Measurements from ENCODE around the gene C15orf39. TPM values are rescaled to one million over a fixed set of nuclear protein-coding genes. Genes with fewer than 3 reads are reported as not detected.
"Not testable (repeated sequence)": the region's sequence is repeated elsewhere in the genome, so short reads cannot be mapped to it uniquely, and the experiment has no call there.

The C15orf39 gene
- total RNA-seq, 4 donors from 2014 or later = 13.8 to 20.1 (median 17.2) TPM

- Histone ChIP-seq H3K4me1 (no peaks in the 10 kb centered on the region), H3K9me3 (no peaks in the 10 kb centered on the region), H3K27ac (no peak overlapping the region), H3K4me3 (no peak overlapping the region), H3K27me3 (no peaks in the 10 kb centered on the region), H3K36me3 (no peaks in the 10 kb centered on the region)
- DNase-seq (ENCODE audit: low spot score in 2 of 2) = no peak
- TF ChIP-seq POLR2A (IDR thresholded peaks at IDR 0.05) = no peak
- no peak for TF ChIP-seq EP300 (IDR thresholded peaks at IDR 0.05)
- TF ChIP-seq CTCF (IDR thresholded peaks at IDR 0.05) = no peak
- 88 to 92% methylated on average over 5 of the region's 5 CpGs for WGBS, 2 donors
These were observed 40.4 kb upstream of the C15orf39 start for GRCh38 chr15:75161106-75161916.

- Histone ChIP-seq H3K27me3 (no peaks in the 10 kb centered on the region), H3K4me1 (no peaks in the 10 kb centered on the region), H3K9me3 (no peaks in the 10 kb centered on the region), H3K27ac (no peak overlapping the region), H3K4me3 (no peak overlapping the region), H3K36me3 (no peaks in the 10 kb centered on the region)
- DNase-seq (ENCODE audit: low spot score in 2 of 2) = no peak
- 73 to 77% methylated on average over 4 of the region's 4 CpGs for WGBS, 2 donors
- TF ChIP-seq CTCF (IDR thresholded peaks at IDR 0.05) (no peak), POLR2A (IDR thresholded peaks at IDR 0.05) (no peak), EP300 (IDR thresholded peaks at IDR 0.05) (no peak)
These were observed 39.7 kb upstream of the C15orf39 start for GRCh38 chr15:75161917-75162414.

GRCh38 chr15:75163150-75163564, 38.5 kb upstream of the C15orf39 start:
- Histone ChIP-seq H3K27me3 (no peaks in the 10 kb centered on the region), H3K4me1 (no peaks in the 10 kb centered on the region), H3K36me3 (no peaks in the 10 kb centered on the region), H3K9me3 (no peaks in the 10 kb centered on the region), H3K4me3 (no peak overlapping the region), H3K27ac (no peak overlapping the region)
- DNase-seq (ENCODE audit: low spot score in 2 of 2) = no peak
- no peak for TF ChIP-seq EP300 (IDR thresholded peaks at IDR 0.05)
- TF ChIP-seq POLR2A (IDR thresholded peaks at IDR 0.05) = no peak
- no peak for TF ChIP-seq CTCF (IDR thresholded peaks at IDR 0.05)
- WGBS, 2 donors = 89% methylated on average over 3 of the region's 3 CpGs

GRCh38 chr15:75164625-75165350, 36.9 kb upstream of the C15orf39 start:
- 78 to 79% methylated on average over 4 of the region's 4 CpGs for WGBS, 2 donors
- DNase-seq (ENCODE audit: low spot score in 2 of 2) = no peak

GRCh38 chr15:75166489-75167063, 35.1 kb upstream of the C15orf39 start:
- not testable (repeated sequence) for H3K36me3 ChIP-seq; H3K9me3 ChIP-seq; H3K4me1 ChIP-seq; H3K27me3 ChIP-seq; DNase-seq (ENCODE audit: low spot score in 2 of 2); H3K27ac ChIP-seq; H3K4me3 ChIP-seq
- 75 to 76% methylated on average over 8 of the region's 8 CpGs for WGBS, 2 donors

More at GRCh38 chr15:75164625-75165350, 36.9 kb upstream of the C15orf39 start:
- Histone ChIP-seq H3K36me3 (no peaks in the 10 kb centered on the region), H3K4me3 (no peak overlapping the region), H3K27ac (no peak overlapping the region), H3K9me3 (no peaks in the 10 kb centered on the region), H3K4me1 (no peaks in the 10 kb centered on the region), H3K27me3 (no peaks in the 10 kb centered on the region)
- TF ChIP-seq CTCF (IDR thresholded peaks at IDR 0.05) (no peak), POLR2A (IDR thresholded peaks at IDR 0.05) (no peak), EP300 (IDR thresholded peaks at IDR 0.05) (no peak)
